Caco-2 (cell line): ENCODE results near the gene DEPP1. TPM values are rescaled to one million over a fixed set of nuclear protein-coding genes. Genes with fewer than 3 reads are reported as not detected.

Source experiments
- BruUV-seq: library from RNA; stranded (reverse); fragments of 400-500 nt; replicated peaks from 2 replicates; lab custom pipeline; 2021; lab: Mats Ljungman, UMichigan
- CTCF ChIA-PET: fragments of 300-600 bp; sonication (Branson Sonifier 250); formaldehyde crosslinking; loops from one replicate; lab custom pipeline; 2022; ENCODE audit warnings: antibody characterized with exemption; lab: Charles Lee
- POLR2A ChIA-PET: fragments of 300-600 bp; sonication (Branson Sonifier 250); formaldehyde crosslinking; loops from one replicate; lab custom pipeline; 2022; ENCODE audit warnings: antibody characterized with exemption; lab: Charles Lee
- DNase-seq, 2 experiments: peaks; one replicate each; pipeline versions ENCODE4 v3.0.0 to v3.0.0-alpha.2; 2020 to 2022
- H3K27me3 ChIP-seq: replicated peaks from 2 replicates; pipeline ENCODE4 v1.6.0; 2011; ENCODE audit warnings: low read length; ENCODE audit not compliant: control insufficient read depth, insufficient read depth
- H3K36me3 ChIP-seq: 2 replicates; pipeline ENCODE4 v1.5.1; 2011; ENCODE audit warnings: low read length; ENCODE audit not compliant: control insufficient read depth, insufficient read depth
- H3K4me1 ChIP-seq: fragments of 250-450 bp; sonication (Bioruptor Pico); 2 replicates; pipeline ENCODE4 v1.5.1; 2020; ENCODE audit warnings: mild to moderate bottlenecking
- H3K4me3 ChIP-seq: 2 replicates; pipeline ENCODE4 v1.5.1; 2011; ENCODE audit warnings: low read depth, mild to moderate bottlenecking, control low read depth, low read length
- H3K9me3 ChIP-seq: fragments of 250-450 bp; sonication (Bioruptor Pico); 2 replicates; pipeline ENCODE4 v1.5.1; 2020; ENCODE audit warnings: mild to moderate bottlenecking, moderate library complexity
- H3K27ac Mint-ChIP-seq: one replicate; pipeline ENCODE4 v1.8.0; 2022; ENCODE audit warnings: mixed read lengths; ENCODE audit not compliant: unreplicated experiment
- H3K27me3 Mint-ChIP-seq: one replicate; pipeline ENCODE4 v1.8.0; 2022; ENCODE audit warnings: mixed read lengths; ENCODE audit not compliant: insufficient read depth, unreplicated experiment
- H3K36me3 Mint-ChIP-seq: one replicate; pipeline ENCODE4 v1.8.0; 2022; ENCODE audit warnings: mild to moderate bottlenecking, mixed read lengths; ENCODE audit not compliant: insufficient read depth, unreplicated experiment
- H3K4me1 Mint-ChIP-seq: one replicate; pipeline ENCODE4 v1.8.0; 2022; ENCODE audit warnings: low read depth, mixed read lengths; ENCODE audit not compliant: unreplicated experiment
- H3K4me3 Mint-ChIP-seq: one replicate; pipeline ENCODE4 v1.8.0; 2022; ENCODE audit warnings: mild to moderate bottlenecking, moderate library complexity, mixed read lengths; ENCODE audit not compliant: unreplicated experiment
- H3K9me3 Mint-ChIP-seq: one replicate; pipeline ENCODE4 v1.8.0; 2022; ENCODE audit warnings: mixed read lengths; ENCODE audit not compliant: unreplicated experiment
- CTCF ChIP-seq, 2 experiments: fragments of 200-600 bp in 1 of 2; IDR thresholded peaks; 1 replicate in 1 of 2; 2 replicates in 1 of 2; pipeline versions ENCODE4 v1.5.1 to v1.8.0; 2011 to 2022; ENCODE audit warnings: antibody characterized with exemption in 1 of 2, control low read depth in 1 of 2, inconsistent platforms in 1 of 2, low read depth in 1 of 2, low read length in 1 of 2, mild to moderate bottlenecking in 1 of 2, moderate library complexity in 1 of 2; ENCODE audit not compliant: insufficient read depth in 1 of 2, severe bottlenecking in 1 of 2, unreplicated experiment in 1 of 2
- intact Hi-C: fragments of 100-400 bp; cut with micrococcal nuclease; formaldehyde crosslinking; loops from one replicate; pipeline ENCODE4 v1.10.0; 2022; ENCODE audit not compliant: unreplicated experiment
- total RNA-seq: library from RNA; stranded (reverse); gene quantifications from 2 replicates; pipeline ENCODE4 v1.2.3, GENCODE V29; 2022

DEPP1 gene
- total RNA-seq, 1 experiment from 2014 or later, result 13.6 TPM

- peak in 1 of 2 experiments; percentile 29 for DNase-seq
- peaks cover 36% of the 10 kb centered on the region for H3K4me1 Mint-ChIP-seq
- H3K4me3 Mint-ChIP-seq, result no peak overlapping the region
- ChIA-PET CTCF (no interaction called here), POLR2A (no interaction called here)
- Histone ChIP-seq H3K4me1 (peaks cover 56% of the 10 kb centered on the region), H3K36me3 (0 out of 2 replicates have a peak, but pooled peaks cover 1% of the 10 kb centered on the region), H3K4me3 (no peak overlapping the region), H3K27me3 (no peaks in the 10 kb centered on the region), H3K9me3 (no peaks in the 10 kb centered on the region)
- intact Hi-C loops, result no loop called here
- TF ChIP-seq CTCF (IDR thresholded peaks at IDR 0.05; ENCODE audit: insufficient read depth in 1 of 2, low read depth in 1 of 2, low read length in 1 of 2, severe bottlenecking in 1 of 2, unreplicated experiment in 1 of 2), result no peak
- no TSS peak for BruUV-seq
- peak overlapping the region; percentile 48 for H3K27ac Mint-ChIP-seq
- peaks cover 28% of the 10 kb centered on the region for H3K36me3 Mint-ChIP-seq
- no peaks in the 10 kb centered on the region for H3K9me3 Mint-ChIP-seq
- no peaks in the 10 kb centered on the region for H3K27me3 Mint-ChIP-seq
These were observed 3.5 kb upstream of the DEPP1 start for GRCh38 chr10:44982114-44982460.

- H3K36me3 ChIP-seq, result 0 out of 2 replicates have a peak, but pooled peaks cover 1% of the 10 kb centered on the region
- H3K4me1 Mint-ChIP-seq, result peaks cover 39% of the 10 kb centered on the region
- intact Hi-C loops, result no loop called here
- DNase-seq, result peak in 1 of 2 experiments; percentile 33
- H3K27ac Mint-ChIP-seq, result peak overlapping the region; percentile 48
- ChIA-PET POLR2A (no interaction called here), CTCF (interaction anchor here (0.6 to 2.3 kb wide), 4 partner anchors 9 to 49 kb away, joined by 3 to 8 read pairs (median 4); no protein-coding TSS in a partner anchor)
- peaks cover 59% of the 10 kb centered on the region for H3K4me1 ChIP-seq
- H3K4me3 ChIP-seq, result no peak overlapping the region
- BruUV-seq, result no TSS peak
- H3K36me3 Mint-ChIP-seq, result peaks cover 28% of the 10 kb centered on the region
- no peaks in the 10 kb centered on the region for H3K9me3 ChIP-seq
- TF ChIP-seq CTCF (IDR thresholded peaks at IDR 0.05; ENCODE audit: insufficient read depth in 1 of 2, low read depth in 1 of 2, low read length in 1 of 2, severe bottlenecking in 1 of 2, unreplicated experiment in 1 of 2), result no peak
- no peaks in the 10 kb centered on the region for H3K9me3 Mint-ChIP-seq
- H3K4me3 Mint-ChIP-seq, result no peak overlapping the region
- no peaks in the 10 kb centered on the region for H3K27me3 ChIP-seq
- H3K27me3 Mint-ChIP-seq, result no peaks in the 10 kb centered on the region
These were observed 2.8 kb upstream of the DEPP1 start for GRCh38 chr10:44981172-44982113.

- no peaks in the 10 kb centered on the region for H3K27me3 ChIP-seq
- H3K9me3 ChIP-seq, result no peaks in the 10 kb centered on the region
- Mint-ChIP-seq H3K9me3 (no peaks in the 10 kb centered on the region), H3K27me3 (no peaks in the 10 kb centered on the region), H3K4me1 (peaks cover 48% of the 10 kb centered on the region), H3K4me3 (no peak overlapping the region), H3K36me3 (peaks cover 30% of the 10 kb centered on the region), H3K27ac (peak overlapping the region; percentile 48)
- no peak overlapping the region for H3K4me3 ChIP-seq
- TF ChIP-seq CTCF (IDR thresholded peaks at IDR 0.05; ENCODE audit: insufficient read depth in 1 of 2, low read depth in 1 of 2, low read length in 1 of 2, severe bottlenecking in 1 of 2, unreplicated experiment in 1 of 2), result no peak
- intact Hi-C loops, result no loop called here
- ChIA-PET CTCF (interaction anchor here (0.6 to 2.3 kb wide), 5 partner anchors 10 to 48 kb away, joined by 3 to 8 read pairs (median 6); no protein-coding TSS in a partner anchor), POLR2A (interaction anchor here (0.6 to 2.0 kb wide), 2 partner anchors 28 to 1331 kb away, joined by 3 to 10 read pairs; no protein-coding TSS in a partner anchor)
- 0 out of 2 replicates have a peak, but pooled peaks cover 1% of the 10 kb centered on the region for H3K36me3 ChIP-seq
- DNase-seq, result peak in 1 of 2 experiments; percentile 41
- H3K4me1 ChIP-seq, result peaks cover 68% of the 10 kb centered on the region
- no TSS peak for BruUV-seq
These were observed 1.9 kb upstream of the DEPP1 start for GRCh38 chr10:44980309-44981171.
